HG03442 (cell line): ENCODE measurements around the gene CFAP65.

Experiments used
- ATAC-seq: cut with Tn5 transposase; IDR thresholded peaks from one replicate; pipeline ENCODE4 v1.9.1; 2021; ENCODE audit warnings: mild to moderate bottlenecking, moderate library complexity; ENCODE audit not compliant: unreplicated experiment

CFAP65 gene

GRCh38 chr2:219041252-219041651 lies at the start of gene CFAP65:
Gene CFAP65 (minus strand): TSS chr2:219041516. CDS start chr2:219039048, 2,468 bp downstream.
- ATAC-seq, result no peak

GRCh38 chr2:219090436-219091299 lies 49.4 kb upstream of the CFAP65 start:
- ATAC-seq, result no peak

- ATAC-seq, result no peak
Observed at GRCh38 chr2:219089330-219089729, 48.0 kb upstream of the CFAP65 start.

- no peak for ATAC-seq
Observed at GRCh38 chr2:219087848-219088247, 46.5 kb upstream of the CFAP65 start.

- no peak for ATAC-seq
Observed at GRCh38 chr2:219087361-219087760, 46.0 kb upstream of the CFAP65 start.

- ATAC-seq, result no peak
Observed at GRCh38 chr2:219086196-219086595, 44.9 kb upstream of the CFAP65 start.

GRCh38 chr2:219084791-219085190 lies 43.5 kb upstream of the CFAP65 start:
- ATAC-seq, result no peak

GRCh38 chr2:219082332-219082958 lies 41.1 kb upstream of the CFAP65 start:
- no peak for ATAC-seq

- no peak for ATAC-seq
Observed at GRCh38 chr2:219081701-219082331, 40.5 kb upstream of the CFAP65 start.

GRCh38 chr2:219081096-219081495 lies 39.8 kb upstream of the CFAP65 start:
- ATAC-seq, result no peak

- no peak for ATAC-seq
Observed at GRCh38 chr2:219079417-219079816, 38.1 kb upstream of the CFAP65 start.

GRCh38 chr2:219078951-219079350 lies 37.6 kb upstream of the CFAP65 start:
- ATAC-seq, result no peak

GRCh38 chr2:219078126-219078525 lies 36.8 kb upstream of the CFAP65 start:
- ATAC-seq, result no peak

- no peak for ATAC-seq
Observed at GRCh38 chr2:219076253-219076652, 34.9 kb upstream of the CFAP65 start.

GRCh38 chr2:219073413-219074129 lies 32.3 kb upstream of the CFAP65 start:
- ATAC-seq, result no peak

- ATAC-seq, result no peak
Observed at GRCh38 chr2:219072741-219073250, 31.5 kb upstream of the CFAP65 start.

- ATAC-seq, result no peak
Observed at GRCh38 chr2:219071131-219071816, 30.0 kb upstream of the CFAP65 start.

GRCh38 chr2:219065484-219065883 lies 24.2 kb upstream of the CFAP65 start:
- no peak for ATAC-seq

- ATAC-seq, result no peak
Observed at GRCh38 chr2:219062081-219062480, 20.8 kb upstream of the CFAP65 start.
